CD4-positive, alpha-beta T cell treated with Interleukin-6 for 4 hours (primary cell): ENCODE measurements around the gene DIPK1C.

Experiments
- DNase-seq: peaks from one replicate; pipeline ENCODE4 v3.0.0-alpha.2; 2020; ENCODE audit warnings: mixed read lengths

The DIPK1C gene

DNA sequence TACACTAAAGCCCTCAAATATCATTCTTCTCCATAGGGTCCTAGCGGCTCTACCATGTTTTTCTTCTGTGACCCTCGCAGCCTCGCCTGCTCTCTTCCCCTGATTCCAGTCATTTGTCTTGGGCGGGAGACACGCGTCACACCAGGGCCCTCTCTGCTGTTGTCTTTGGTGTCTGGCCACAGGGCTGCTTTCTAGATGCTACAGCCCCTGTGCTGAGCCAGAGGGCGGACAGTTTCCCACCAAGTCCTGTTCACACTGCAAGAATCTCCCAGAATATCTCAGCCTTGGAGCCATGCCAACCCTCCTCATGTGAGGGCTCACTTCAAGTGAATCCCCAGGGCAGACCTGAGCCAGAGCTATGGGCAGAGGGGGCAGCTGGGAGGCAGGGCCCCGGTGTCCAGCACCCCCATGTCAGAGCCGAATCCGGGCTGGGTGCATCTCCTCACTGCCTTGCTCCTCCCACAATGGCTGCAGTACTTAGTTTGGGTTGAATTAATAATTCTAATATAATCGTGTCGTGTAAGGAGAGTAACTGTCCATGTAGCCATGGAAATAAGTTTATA is 42.1 kb downstream of the DIPK1C start:
- DNase-seq, result no peak

DNA sequence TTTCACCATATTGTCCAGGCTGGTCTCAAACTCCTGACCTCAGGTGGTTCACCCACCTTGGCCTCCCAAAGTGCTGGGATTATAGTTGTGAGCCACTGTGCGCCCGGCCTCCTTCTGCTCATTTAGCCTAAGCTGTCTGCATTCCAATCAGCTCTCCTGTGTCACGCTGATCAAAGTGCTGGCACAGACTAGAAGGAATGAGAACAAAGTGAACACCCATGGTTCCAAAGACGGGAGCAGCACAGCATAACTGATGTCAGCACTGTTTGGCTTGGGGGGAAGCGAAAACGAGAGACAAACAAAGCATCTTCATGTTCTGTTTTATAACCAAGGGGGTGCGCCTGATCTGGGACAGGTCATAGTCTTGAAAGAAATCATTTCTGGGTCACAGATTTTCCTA is 43.3 kb downstream of the DIPK1C start:
- DNase-seq, result no peak

DNA sequence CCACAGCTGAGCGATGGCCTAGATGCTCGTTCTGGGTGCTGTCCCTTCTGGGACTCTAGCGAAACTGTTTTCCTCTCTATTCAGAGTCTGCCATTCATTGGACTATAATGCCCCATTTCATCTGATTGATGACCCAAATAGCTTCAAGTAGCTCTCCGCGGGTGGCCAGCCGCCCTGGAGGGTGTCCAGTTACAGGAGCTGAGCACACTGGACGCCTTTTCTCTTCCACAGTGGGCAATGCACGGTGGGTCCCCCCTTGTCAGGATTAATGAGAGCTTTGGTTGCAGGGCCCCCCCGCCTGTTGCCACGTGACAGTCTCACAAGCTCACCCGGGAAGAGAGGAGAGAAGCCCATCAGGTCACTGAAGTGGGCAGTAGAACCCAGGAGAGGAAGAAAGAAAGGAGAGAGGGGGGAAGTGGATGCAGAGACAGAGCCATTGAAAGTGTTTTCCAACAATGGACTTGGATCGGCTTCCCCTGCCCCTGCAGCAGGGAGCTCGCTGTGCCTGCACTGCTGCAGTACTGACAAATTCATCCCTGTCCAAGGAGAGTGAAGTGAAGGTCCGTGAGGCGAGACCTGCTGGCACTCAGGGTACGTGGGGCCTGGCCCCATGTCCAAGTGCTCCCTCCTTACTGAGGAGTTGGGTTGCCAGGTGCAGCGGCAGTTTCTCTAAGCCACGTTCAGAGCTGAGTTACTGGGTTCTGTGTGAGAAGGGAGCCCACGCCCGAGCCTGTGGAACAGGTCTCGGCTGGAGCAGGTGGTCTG is 44.8 kb downstream of the DIPK1C start:
- no peak for DNase-seq

DNA sequence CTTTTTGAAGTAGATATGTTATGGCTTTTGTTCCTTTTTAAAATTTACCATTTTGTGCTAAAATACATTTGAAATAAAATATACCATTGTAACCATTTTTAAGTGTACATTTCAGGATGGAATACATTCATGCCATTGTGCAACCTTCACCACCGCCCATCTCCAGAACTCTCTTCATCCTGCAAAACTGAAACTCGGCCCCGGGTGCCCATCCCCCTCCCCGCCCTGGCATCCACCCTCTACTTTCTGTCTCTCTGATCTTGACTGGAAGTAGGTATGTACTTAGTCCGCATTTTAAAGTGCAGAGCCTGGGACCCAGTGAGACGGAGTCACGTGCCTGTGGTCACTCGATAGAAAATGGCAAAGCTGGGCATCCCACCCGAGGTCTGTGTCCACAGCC is 45.6 kb downstream of the DIPK1C start:
- no peak for DNase-seq

DNA sequence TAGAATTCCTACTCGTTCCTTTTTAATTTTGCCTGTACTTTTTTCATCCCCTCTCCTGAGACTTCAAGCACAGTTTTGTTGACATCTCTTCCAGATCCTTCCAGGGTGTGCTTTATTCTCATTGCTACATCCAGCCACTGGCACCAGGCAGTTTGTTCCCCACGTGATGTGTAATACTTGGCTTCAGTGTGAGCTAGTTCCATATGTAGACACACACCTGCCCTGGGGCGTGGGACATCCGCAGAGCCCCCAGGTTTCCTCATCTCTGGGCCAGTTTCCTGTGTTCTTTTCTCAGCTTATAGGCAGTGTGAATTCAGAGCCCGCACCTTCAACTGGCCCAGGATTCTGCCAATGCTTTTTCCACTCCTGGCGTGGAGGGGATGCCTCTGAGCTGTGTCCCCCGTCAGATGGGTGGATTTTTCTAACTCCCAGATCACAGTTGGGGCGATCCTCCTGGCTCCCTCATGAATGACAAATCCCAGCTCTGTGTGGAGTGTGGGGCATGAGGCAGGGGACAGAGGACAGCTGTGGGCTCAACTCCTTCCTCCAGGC is 46.6 kb downstream of the DIPK1C start:
- no peak for DNase-seq

DNA sequence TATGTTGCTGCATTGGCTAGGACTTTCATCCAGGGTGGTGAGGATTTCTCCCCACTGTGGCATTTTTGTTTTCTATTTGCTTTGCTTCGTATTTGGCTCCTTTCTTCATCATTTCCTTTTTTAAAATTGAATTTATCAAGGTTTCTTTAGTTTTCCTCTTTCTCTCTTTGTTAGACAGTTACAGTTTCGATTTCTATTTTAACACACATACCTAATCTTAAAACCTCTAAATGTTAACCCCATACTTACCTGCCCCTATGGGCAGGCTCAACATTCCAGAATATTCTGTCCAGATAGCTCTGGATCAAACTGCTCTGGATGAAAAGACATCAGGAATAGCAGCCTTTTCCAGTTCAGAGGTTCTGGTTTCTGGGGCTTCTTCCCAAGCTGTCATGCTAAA is 49.2 kb downstream of the DIPK1C start:
- no peak for DNase-seq

DNA sequence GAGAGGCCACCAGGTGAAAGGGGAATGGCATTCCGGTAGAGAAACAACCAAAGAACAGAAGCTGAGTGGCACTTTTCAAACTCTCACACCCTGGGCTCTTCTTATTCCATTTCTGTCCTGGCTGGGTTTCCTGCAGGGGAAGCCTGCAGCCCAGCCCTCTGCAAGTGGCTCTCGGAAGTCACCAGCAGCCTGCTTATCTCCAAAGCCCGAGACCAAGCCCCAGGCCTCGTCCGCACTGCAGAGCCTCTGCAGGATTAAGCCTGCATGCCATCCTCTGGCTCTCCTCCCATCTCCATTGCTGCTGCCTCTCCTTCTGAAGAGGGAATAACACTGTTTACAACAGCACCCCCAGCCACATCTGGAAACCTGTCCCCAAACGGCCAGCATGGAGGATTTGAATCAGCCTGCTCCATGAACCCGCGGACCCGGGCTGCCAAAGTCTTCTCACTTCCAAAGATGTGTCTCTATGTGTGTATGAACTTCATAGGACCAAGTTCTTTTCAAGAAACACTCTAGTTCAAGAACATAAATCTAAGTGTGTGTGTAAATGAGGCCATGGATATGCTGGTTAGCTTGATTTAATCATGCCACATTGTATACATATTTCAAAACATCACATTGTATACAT is 54.2 kb downstream of the DIPK1C start:
- DNase-seq, result no peak

DNA sequence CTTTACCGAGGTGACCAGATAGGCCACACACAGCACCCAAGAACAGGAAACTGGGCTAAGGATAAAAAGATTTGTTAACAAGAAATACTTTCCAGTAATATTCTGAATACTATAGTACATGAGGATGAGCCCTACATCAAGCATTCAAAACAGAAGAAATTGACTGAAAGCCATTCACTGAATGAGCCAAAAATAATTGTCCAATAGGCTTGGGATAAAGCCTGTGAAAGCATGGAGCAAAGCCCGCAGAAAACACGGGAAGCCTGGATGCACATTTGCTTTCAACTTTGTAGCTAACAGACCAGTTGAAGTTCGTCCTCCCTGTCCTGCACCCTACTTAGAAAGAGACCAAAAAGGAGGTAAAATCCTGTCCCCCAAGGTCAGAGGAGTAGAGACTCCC is 56.3 kb downstream of the DIPK1C start:
- no peak for DNase-seq

DNA sequence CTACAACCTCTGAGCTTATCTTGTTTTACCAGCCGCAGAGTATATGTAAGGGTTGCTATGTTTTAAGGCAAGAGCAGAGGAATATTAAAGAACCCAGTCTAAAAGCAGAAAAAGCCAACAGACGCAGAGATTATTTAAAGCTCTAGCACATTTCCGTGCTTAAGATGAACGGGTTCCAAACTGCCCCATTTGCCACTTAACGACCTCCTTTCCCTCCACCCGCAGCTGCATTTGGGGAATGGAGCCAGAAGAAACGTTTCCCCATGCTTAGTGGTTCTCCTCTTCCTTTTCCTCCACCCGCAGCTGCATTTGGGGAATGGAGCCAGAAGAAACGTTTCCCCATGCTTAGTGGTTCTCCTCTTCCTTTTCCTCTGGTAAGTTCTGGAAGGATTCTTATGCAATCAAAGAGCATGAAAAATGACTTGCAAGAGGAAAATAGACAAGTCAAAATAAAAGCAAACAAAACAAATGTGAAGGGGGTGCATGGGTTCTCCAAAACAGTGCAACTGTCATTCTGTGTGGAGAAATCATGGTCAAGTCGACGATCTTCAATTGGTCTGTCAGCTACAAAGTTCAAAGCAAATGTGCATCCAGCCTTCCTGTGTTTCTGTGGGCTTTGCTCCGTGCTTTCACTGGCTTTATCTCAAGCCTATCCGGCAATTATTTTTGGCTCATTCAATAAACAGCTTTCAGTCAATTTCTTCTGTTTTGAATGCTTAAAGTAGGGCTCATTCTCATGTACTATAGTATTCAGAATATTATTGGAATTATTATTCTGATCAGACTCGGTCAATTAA is 57.8 kb downstream of the DIPK1C start:
- DNase-seq, result no peak

DNA sequence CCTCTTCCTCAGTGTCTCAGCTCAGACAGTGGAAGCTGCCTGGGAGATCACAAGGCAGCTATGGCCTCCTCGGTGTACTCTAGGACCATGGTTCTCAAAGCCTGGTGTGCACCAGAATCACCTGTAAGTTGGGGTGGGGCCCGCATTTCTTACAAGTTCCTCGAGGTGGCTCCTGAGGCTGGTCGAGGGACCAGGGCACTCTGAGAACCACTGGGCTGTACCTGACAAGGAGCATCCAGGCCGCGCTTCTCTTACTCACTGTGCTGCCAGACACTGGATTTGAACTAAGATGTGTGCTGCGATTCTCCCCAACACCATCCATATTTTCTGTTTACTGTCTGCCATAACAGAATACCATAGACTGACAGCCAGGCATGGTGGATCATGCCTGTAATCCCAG is 59.5 kb downstream of the DIPK1C start:
- DNase-seq, result no peak

DNA sequence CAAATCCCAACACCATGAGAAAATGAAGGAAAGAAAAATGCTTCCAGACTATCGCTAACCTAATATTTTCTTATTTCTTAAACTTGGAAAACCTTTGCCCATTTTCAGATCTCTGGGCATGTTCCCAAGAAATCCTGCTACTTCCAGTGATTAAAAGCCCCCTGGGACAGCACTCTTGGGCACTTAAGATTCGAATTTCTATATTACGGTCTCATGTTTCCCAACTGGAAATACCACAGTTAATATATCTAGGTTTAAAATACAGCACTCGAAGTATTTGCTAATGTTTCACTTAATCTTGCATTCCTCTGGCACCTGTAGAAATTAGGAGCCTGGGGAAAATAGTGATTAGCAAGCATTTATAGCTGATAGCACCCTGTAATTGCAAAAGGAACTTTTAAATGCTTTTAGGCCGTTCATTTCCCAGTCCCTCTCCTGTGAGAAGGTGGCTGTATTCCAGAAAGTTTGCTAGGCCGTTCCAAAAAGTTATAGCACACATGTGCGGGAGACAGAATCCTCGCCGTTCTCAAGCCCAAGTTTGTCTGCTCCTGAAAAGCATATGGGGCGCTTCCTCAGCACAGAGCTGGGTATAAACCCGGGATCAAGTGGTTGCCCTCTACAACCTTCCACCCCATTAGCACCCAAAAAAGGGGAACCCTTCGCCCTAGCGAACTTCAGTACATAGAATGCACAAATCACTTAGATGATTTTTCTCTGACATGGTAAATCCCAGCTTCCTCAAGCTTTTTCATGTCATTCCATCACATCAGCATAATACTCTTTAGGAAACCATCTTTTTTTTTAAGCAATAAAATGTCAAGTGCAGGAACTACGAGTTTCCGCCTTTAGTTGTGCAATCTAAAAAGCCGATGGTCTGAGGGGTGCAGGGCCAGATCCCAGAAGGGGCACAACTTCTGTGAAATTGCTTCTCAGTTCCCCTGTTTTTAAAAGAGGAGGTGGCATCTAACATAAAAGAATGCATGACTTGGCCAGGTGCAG is 60.6 kb downstream of the DIPK1C start:
- no peak for DNase-seq

DNA sequence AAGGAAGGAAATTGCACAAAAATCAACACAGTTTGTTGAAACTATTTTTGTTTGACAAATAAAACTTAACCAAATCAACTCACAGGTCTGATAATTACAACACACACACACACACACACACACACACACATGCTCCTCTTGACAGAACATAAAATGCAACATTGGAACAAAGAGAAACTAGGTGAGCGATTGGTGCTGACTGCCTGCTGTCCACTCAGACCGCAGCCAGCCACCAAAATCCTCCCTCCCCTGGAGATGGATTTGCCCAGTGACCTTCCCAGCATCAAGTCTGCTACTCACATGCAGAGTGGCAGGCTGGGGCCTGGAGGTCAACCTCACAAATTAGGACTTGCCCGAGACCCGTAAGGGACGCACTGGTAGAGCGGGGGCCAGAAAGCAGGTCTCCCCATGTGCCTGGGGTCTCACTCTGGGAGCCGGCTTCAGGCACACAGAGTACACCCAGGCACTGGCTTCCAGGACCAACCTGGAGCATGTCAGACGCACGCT is 61.4 kb downstream of the DIPK1C start:
- DNase-seq, result no peak

DNA sequence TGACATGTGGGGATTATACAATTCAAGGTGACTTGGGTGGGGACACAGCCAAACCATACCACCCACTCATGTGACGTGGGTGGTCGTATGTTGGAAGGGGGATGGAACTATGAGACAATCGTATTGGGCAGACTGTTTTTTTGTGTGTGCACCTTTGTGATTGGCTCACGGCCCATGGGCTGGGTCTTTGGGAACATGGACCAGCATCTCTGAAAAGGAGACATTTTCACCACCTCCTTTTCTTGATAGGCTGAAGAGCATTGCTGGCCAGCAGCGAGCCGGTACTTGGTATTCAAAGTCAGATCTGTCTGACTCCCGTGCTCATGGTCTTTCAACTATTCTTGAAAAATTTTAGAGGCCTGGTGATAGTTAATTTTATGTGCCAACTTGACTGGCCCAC is 62.1 kb downstream of the DIPK1C start:
- no peak for DNase-seq

DNA sequence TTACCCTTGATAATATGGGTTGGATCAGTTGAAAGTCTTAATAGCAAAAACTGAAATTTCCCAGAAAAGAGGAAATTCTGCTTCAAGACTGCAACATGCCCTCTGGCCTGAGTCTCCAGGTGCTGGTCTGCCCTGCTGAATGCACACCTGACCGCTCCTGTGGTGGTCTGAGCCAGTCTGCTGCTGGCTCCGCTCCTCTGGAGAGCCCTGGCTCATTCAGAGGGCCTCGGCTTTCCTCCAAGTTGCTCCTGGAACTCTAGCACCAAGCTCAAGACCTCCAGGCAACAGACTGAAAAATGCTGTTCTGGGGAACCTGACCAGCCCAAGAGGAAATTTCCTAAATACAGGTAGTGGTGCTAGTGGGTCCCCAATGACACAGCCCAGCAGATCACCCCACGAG is 64.8 kb downstream of the DIPK1C start:
- no peak for DNase-seq

DNA sequence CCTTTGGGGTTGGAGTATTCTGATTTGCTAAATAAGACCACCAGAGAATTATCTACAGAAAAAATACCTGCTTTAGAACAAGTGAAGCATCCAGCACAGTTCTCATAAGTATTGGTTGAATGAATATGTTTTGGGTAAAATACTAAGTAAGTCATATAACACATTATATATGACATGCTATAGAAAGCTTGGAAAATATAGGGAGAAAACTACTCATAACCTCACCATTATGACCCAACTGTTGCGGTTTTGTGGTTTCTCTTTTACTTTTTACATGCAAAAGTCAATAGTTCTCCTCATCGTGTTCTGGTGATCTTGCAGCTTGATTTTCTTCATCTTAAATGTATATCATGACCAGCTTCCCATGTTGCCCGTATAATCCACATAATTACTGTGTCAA is 66.2 kb downstream of the DIPK1C start:
- DNase-seq, result no peak

DNA sequence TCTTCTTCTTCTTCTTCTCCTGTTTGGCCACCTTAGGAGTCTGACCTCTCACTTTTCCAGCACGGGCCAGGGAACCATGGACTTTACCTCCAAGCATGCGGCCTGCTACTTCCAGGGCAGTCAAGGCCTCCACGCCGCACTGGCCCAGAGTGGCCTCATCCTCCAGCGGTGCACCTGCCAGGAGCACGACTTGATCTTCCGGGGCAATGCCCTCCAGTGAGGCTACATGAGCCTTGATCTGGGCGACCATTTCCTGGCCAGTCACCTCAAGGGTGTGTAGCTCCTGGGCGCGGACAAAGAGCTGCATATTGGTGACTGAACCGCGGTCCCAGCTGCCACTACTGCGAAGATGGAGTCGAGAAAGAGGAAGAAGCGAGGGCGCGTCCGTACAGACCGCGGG is 67.1 kb downstream of the DIPK1C start:
- DNase-seq, result no peak

DNA sequence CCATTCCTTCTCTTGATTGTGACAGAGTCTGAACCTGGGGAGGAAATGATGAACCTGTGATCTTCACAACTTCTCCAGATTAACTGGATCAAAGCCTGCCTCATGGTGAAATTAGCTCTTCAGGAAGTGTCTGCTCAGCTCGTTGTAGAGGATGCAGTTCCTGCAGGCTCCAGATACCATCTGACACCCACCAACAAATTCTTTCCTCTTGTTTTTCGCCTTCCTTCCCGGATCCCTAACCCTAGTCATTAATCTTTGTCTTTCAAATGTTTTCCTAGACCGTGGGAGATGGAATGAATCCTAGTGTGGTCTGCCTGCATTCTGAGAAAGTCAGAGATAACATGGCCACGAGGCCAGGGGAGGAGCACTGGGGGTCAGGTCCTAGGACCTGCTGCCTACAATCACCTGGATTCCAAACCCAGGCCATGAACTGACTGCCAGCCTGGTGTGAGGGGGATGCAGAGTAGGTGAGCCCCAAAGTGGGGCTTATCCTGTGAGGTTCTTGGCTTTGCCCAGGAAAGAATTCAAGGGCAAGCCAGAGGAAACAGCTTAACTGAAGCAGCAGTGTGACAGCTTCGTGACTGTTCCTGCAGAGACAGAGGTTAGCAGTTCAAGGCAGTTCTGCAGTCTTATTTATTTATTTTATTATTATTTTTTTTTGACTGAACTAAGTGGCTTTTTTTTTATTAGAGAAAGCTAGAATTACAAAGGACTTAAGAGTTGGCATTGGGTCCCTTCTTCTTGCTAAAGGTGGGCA is 67.8 kb downstream of the DIPK1C start:
- no peak for DNase-seq

DNA sequence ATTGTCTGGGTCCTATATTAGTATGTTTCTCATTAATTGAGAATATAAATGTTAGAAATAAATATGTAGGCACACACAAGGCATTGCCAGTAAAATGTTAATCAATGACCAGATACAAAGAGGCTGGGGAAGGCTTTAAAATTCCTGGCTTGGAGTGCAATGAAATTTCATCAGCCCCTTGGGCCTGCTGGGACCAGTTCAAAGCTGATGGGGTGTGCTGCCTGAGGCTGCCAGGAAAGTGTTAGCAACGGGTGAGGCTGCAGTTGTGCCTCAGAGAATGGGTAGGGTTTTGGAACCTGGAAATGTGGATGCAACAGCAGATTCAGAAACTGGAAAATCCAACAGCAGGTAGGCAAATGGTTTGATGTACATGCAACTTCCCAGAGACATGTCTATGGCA is 68.9 kb downstream of the DIPK1C start:
- no peak for DNase-seq

DNA sequence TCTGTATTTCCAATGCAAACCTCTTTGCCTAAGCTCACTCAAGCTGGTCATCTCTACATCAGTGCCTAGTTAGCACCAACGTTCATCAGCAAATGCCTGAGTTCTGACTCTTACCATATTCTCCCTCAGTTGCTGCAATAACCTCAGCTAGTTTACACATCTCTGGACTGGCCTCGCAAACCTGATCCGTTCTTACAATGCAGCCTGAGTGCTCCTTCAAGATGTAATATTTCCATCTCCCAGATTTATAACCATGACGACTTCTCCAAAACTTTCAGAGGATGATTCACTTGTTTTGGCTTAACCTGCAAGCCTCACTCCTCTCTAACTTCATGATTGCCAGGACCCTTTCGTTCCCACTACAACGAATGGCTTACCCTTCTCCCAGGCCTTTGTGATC is 69.7 kb downstream of the DIPK1C start:
- DNase-seq, result no peak
